ENCODE data around the gene TTLL11. TPM values are rescaled to one million over a fixed set of nuclear protein-coding genes. Genes with fewer than 3 reads are reported as not detected.

The TTLL11 gene
- total RNA-seq, 4 donors from 2014 or later: 7.4 to 14.7 (median 11.0) TPM

GRCh38 chr9:122131401-122132001 is 38.4 kb upstream of the TTLL11 start:
- intact Hi-C loops (cut with DNase I; ENCODE audit: low total_unique reads): no loop called here
- no peaks in the 10 kb centered on the region for H3K27me3 ChIP-seq
- no peaks in the 10 kb centered on the region for H3K4me1 ChIP-seq
- no peaks in the 10 kb centered on the region for H3K9me3 ChIP-seq
- H3K27ac ChIP-seq: no peak overlapping the region
- H3K36me3 ChIP-seq: no peaks in the 10 kb centered on the region
- H3K4me3 ChIP-seq: no peak overlapping the region
- DNase-seq: no peak
- TF ChIP-seq POLR2A (IDR thresholded peaks at IDR 0.05): no peak
- no peak for TF ChIP-seq CTCF (IDR thresholded peaks at IDR 0.05)

- Histone ChIP-seq H3K27me3 (no peaks in the 10 kb centered on the region), H3K27ac (no peak overlapping the region), H3K9me3 (no peaks in the 10 kb centered on the region), H3K4me1 (peaks cover 0 to 4% of the 10 kb centered on the region in 2 donors), H3K36me3 (no peaks in the 10 kb centered on the region), H3K4me3 (no peak overlapping the region)
- no peak for DNase-seq
- intact Hi-C loops (cut with DNase I; ENCODE audit: low total_unique reads): no loop called here
- TF ChIP-seq POLR2A (IDR thresholded peaks at IDR 0.05): no peak
- TF ChIP-seq CTCF (IDR thresholded peaks at IDR 0.05): no peak
These were observed 37.7 kb upstream of the TTLL11 start for GRCh38 chr9:122130837-122131236.

- no peak for TF ChIP-seq POLR2A (IDR thresholded peaks at IDR 0.05)
- TF ChIP-seq CTCF (IDR thresholded peaks at IDR 0.05): no peak
- no peaks in the 10 kb centered on the region for H3K27me3 ChIP-seq
- peaks cover 0 to 4% of the 10 kb centered on the region in 2 donors for H3K4me1 ChIP-seq
- no peak overlapping the region for H3K27ac ChIP-seq
- no peak overlapping the region for H3K4me3 ChIP-seq
- no peaks in the 10 kb centered on the region for H3K36me3 ChIP-seq
- intact Hi-C loops (cut with DNase I; ENCODE audit: low total_unique reads): no loop called here
- H3K9me3 ChIP-seq: no peaks in the 10 kb centered on the region
- no peak for DNase-seq
These were observed 36.9 kb upstream of the TTLL11 start for GRCh38 chr9:122129969-122130368.

GRCh38 chr9:122128969-122129343 is 35.8 kb upstream of the TTLL11 start:
- no peak overlapping the region for H3K4me3 ChIP-seq
- H3K27ac ChIP-seq: no peak overlapping the region
- peaks cover 0 to 4% of the 10 kb centered on the region in 2 donors for H3K4me1 ChIP-seq
- intact Hi-C loops (cut with DNase I; ENCODE audit: low total_unique reads): no loop called here
- no peaks in the 10 kb centered on the region for H3K36me3 ChIP-seq
- TF ChIP-seq POLR2A (IDR thresholded peaks at IDR 0.05) (no peak), CTCF (IDR thresholded peaks at IDR 0.05) (no peak)
- DNase-seq: no peak
- H3K9me3 ChIP-seq: no peaks in the 10 kb centered on the region
- no peaks in the 10 kb centered on the region for H3K27me3 ChIP-seq

- Histone ChIP-seq H3K9me3 (no peaks in the 10 kb centered on the region), H3K27ac (no peak overlapping the region), H3K4me1 (peaks cover 0 to 4% of the 10 kb centered on the region in 2 donors), H3K4me3 (no peak overlapping the region), H3K27me3 (no peaks in the 10 kb centered on the region), H3K36me3 (no peaks in the 10 kb centered on the region)
- no peak for TF ChIP-seq POLR2A (IDR thresholded peaks at IDR 0.05)
- TF ChIP-seq CTCF (IDR thresholded peaks at IDR 0.05): no peak
- peak in 1 of 2 donors; percentile 50 for DNase-seq
- intact Hi-C loops (cut with DNase I; ENCODE audit: low total_unique reads): no loop called here
These were observed 35.2 kb upstream of the TTLL11 start for GRCh38 chr9:122128007-122128968.

Data from uterus (tissue), 4 donors.